Osteoblast (primary cell): Measurements from ENCODE around the gene TPST2. TPM values are rescaled to one million over a fixed set of nuclear protein-coding genes. Genes with fewer than 3 reads are reported as not detected.
A peak's percentile ranks its signal among the peaks of the same experiment; 100 is the strongest.

Source experiments
- DNase-seq: peaks from one replicate; pipeline ENCODE4 v3.0.0; 2011; ENCODE audit warnings: low spot score, mixed read lengths; ENCODE audit not compliant: insufficient read length; ENCODE audit errors: missing footprints
- H2AFZ ChIP-seq: 2 replicates; pipeline ENCODE4 v1.6.0; 2011; ENCODE audit warnings: mild to moderate bottlenecking, low read length
- H3K27ac ChIP-seq: 2 replicates; pipeline ENCODE4 v1.5.1; 2011; ENCODE audit warnings: mild to moderate bottlenecking, low read depth, low read length, moderate library complexity
- H3K27me3 ChIP-seq: 2 replicates; pipeline ENCODE4 v1.6.0; 2012; ENCODE audit warnings: mild to moderate bottlenecking, control low read depth, inconsistent platforms, low read length, moderate library complexity; ENCODE audit not compliant: insufficient read depth
- H3K36me3 ChIP-seq: 2 replicates; pipeline ENCODE4 v1.5.1; 2011; ENCODE audit warnings: mild to moderate bottlenecking, low read length, control low read depth, moderate library complexity; ENCODE audit not compliant: insufficient read depth
- H3K4me1 ChIP-seq: 2 replicates; pipeline ENCODE4 v1.5.1; 2011; ENCODE audit warnings: mild to moderate bottlenecking, low read length, control low read depth, moderate library complexity; ENCODE audit not compliant: insufficient read depth
- H3K4me2 ChIP-seq: 2 replicates; pipeline ENCODE4 v1.6.0; 2011; ENCODE audit warnings: mild to moderate bottlenecking, low read length; ENCODE audit not compliant: insufficient read depth
- H3K4me3 ChIP-seq: fragments of 200-600 bp; sonication (generic); 3 replicates; pipeline ENCODE4 v1.5.1; 2012; ENCODE audit warnings: mild to moderate bottlenecking, low read length, inconsistent platforms; ENCODE audit not compliant: insufficient read depth
- H3K79me2 ChIP-seq: 2 replicates; pipeline ENCODE4 v1.6.0; 2012; ENCODE audit warnings: mild to moderate bottlenecking, low read length, control low read depth, inconsistent platforms; ENCODE audit not compliant: insufficient read depth
- H3K9me3 ChIP-seq: 2 replicates; pipeline ENCODE4 v1.5.1; 2011; ENCODE audit warnings: low read depth, low read length, control low read depth
- H4K20me1 ChIP-seq: 2 replicates; pipeline ENCODE4 v1.6.0; 2012; ENCODE audit warnings: mild to moderate bottlenecking, low read length, control low read depth; ENCODE audit not compliant: insufficient read depth
- CTCF ChIP-seq: IDR thresholded peaks from 2 replicates; pipeline ENCODE4 v1.5.1; 2011; ENCODE audit warnings: mild to moderate bottlenecking, low read depth, low read length, moderate library complexity; ENCODE audit errors: extremely low read depth
- total RNA-seq: library from RNA; depleted of rRNA; stranded (reverse); fragments of >200 nt; gene quantifications from 2 replicates; pipeline ENCODE4 v1.2.3, GENCODE V29; 2012

Gene TPST2
- total RNA-seq, 1 donor: 98.4 TPM

DNA sequence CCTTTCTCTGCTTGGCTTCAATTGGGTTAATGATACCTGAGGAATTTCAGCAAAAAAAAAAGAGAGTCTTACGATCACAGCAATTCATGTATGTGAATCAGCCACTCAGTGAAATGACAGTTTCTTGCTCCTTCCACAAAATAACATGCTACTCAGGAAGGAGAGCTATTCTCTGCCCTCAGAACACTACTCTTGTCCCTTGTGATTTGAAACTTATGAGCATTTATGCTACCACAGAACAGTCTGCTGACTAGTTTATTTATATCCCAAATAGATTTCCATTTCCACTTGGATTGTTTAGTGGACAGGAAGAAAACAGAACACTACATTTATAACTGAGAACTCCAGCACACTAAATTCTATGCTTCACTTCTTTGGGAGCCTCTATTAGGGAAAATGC, 86.2 kb downstream of the TPST2 start:
- H3K79me2 ChIP-seq: peaks cover 9% of the 10 kb centered on the region
- H3K9me3 ChIP-seq: no peaks in the 10 kb centered on the region
- H3K36me3 ChIP-seq: peaks cover 86% of the 10 kb centered on the region
- H3K27me3 ChIP-seq: no peaks in the 10 kb centered on the region
- H4K20me1 ChIP-seq: no peaks in the 10 kb centered on the region
- no peak for DNase-seq
- TF ChIP-seq CTCF: no peak
- peaks cover 9% of the 10 kb centered on the region for H3K4me1 ChIP-seq
- H3K4me2 ChIP-seq: no peak overlapping the region
- no peak overlapping the region for H2AFZ ChIP-seq
- no peak overlapping the region for H3K27ac ChIP-seq
- H3K4me3 ChIP-seq: no peak overlapping the region

DNA sequence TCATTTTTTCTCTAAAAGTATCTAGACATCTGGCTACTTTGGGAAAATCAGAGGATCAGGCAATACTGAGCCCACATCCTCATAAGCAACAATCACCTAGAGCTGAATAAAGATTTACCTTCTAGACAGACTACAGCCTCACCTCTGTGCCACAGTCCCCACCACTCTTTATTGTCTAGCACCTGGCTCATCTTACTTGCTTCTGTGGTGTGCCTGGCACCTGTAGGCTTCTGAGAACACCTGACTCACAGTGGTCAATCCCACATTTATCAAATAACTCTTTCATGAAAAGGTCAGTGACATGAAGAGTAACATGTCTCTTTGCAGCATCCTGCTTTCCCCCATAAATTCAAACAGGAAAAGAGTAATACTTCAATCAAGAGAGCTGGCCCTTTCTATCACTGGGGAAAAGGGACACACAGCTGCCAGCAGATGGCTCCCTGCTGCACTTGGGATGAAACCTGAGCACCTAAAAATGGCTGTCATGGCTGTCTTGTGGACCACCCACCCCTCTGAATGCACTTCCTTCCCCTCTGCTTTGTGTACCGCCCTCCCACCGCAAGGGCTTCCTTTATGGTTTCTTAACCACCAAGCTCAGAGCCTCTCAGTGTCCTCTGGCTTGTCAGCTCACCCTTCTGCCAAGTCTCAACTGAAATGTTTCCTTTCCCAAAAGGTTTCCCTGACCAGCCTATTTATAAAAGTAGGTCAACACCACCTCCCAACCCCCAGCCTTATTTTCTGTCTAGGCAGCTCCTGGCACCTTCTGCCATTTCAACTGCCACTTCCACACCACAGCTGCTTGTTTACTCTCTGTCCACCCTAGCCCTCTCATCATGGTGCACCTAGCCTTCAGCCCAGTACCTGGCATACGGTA, 87.0 kb downstream of the TPST2 start:
- H3K36me3 ChIP-seq: peaks cover 85% of the 10 kb centered on the region
- no peaks in the 10 kb centered on the region for H4K20me1 ChIP-seq
- peak; percentile 65 for TF ChIP-seq CTCF
- no peak overlapping the region for H3K4me3 ChIP-seq
- no peak overlapping the region for H3K4me2 ChIP-seq
- H3K27ac ChIP-seq: no peak overlapping the region
- H3K27me3 ChIP-seq: no peaks in the 10 kb centered on the region
- no peak overlapping the region for H2AFZ ChIP-seq
- H3K9me3 ChIP-seq: no peaks in the 10 kb centered on the region
- peaks cover 9% of the 10 kb centered on the region for H3K4me1 ChIP-seq
- DNase-seq: no peak
- H3K79me2 ChIP-seq: peaks cover 11% of the 10 kb centered on the region

- TF ChIP-seq CTCF: no peak
- peaks cover 11% of the 10 kb centered on the region for H3K79me2 ChIP-seq
Observed at GRCh38 chr22:26501996-26502395, 87.9 kb downstream of the TPST2 start.

GRCh38 chr22:26499188-26499703, 90.7 kb downstream of the TPST2 start:
- H3K36me3 ChIP-seq: peaks cover 78% of the 10 kb centered on the region
- H3K4me1 ChIP-seq: peaks cover 9% of the 10 kb centered on the region
- peak overlapping the region; percentile 80 for H3K27ac ChIP-seq
- H4K20me1 ChIP-seq: no peaks in the 10 kb centered on the region
- H3K79me2 ChIP-seq: peaks cover 11% of the 10 kb centered on the region
- no peak overlapping the region for H3K4me2 ChIP-seq
- TF ChIP-seq CTCF: no peak
- DNase-seq: no peak
- no peak overlapping the region for H3K4me3 ChIP-seq
- no peaks in the 10 kb centered on the region for H3K27me3 ChIP-seq
- H3K9me3 ChIP-seq: no peaks in the 10 kb centered on the region
- H2AFZ ChIP-seq: no peak overlapping the region

More at GRCh38 chr22:26501996-26502395, 87.9 kb downstream of the TPST2 start:
- Histone ChIP-seq H3K36me3 (peaks cover 78% of the 10 kb centered on the region), H3K4me3 (no peak overlapping the region), H3K4me2 (no peak overlapping the region), H3K27ac (no peak overlapping the region), H3K4me1 (peaks cover 9% of the 10 kb centered on the region), H4K20me1 (no peaks in the 10 kb centered on the region), H2AFZ (no peak overlapping the region), H3K27me3 (no peaks in the 10 kb centered on the region), H3K9me3 (no peaks in the 10 kb centered on the region)
- no peak for DNase-seq
